Fibroblast of gingiva (primary cell): Measurements from ENCODE around the gene ARHGAP15.
A peak's percentile ranks its signal among the peaks of the same experiment; 100 is the strongest.
"Not testable (repeated sequence)": the region's sequence is repeated elsewhere in the genome, so short reads cannot be mapped to it uniquely, and the experiment has no call there.

Experiments
- DNase-seq: peaks from one replicate; pipeline ENCODE4 v3.0.0-alpha.2; 2011; ENCODE audit warnings: low read depth

Gene ARHGAP15

DNA sequence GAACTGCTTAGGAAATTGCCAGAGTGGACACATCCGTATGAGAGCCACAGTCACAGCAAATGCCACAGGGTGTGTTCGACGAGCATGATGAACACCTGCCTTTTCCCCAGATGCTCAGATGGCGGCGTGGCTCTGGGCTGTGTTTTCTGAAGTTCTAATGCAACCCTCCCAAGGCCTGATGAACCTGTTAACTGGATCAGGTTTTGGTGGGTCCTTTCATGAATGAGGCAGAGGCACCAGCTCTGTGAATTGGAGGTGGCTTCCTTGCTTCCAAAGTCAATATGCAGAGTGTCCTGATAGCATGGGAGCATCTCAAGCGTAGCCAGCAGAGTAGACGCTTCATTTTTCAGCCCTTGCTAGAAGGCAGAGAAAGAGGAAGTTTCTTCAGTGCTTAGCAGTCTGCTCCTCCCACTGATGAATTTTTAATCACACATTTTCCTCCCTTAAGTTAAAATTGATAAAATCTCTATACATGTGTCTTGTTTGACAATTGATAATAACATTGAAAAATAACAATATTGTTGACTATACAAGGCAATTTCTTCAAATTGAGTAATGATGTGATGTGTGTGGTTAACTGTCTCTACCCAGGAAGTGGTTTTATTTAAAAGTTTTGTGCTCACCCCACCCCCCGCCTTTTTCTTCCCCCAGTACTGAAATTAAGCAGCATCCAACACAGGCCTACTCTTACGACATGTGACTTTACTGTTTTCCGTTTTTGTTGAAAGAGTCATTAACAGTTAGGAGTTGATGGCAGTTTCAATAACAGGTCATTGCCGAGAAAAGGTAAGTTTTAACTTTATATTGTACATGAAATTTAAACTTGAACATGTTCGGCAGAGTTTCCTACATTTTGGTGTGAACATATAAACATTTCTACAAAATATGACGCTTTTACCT, at the start of gene ARHGAP15:
ARHGAP15 (plus strand) TSS at position 739 of the 900 bp plus-strand sequence.
- no peak for DNase-seq

DNA sequence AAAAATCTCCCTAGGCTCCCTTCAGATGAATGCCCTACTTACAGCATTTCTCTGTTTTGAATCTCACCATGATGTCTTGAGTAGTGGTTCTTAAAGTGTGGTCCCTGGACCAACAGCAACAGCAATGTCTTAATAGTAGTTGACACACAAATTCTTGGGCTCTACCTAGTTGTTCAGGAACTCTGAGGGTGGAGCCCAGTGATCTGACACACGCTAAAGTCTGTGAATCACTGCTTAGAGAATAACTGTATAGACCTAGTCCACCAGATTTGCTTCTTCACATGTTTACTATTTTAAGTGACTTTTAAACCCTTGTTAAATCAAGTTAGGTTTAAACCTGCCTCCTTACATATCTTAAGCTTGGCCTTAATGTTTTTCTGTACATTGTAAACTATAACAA, 47.6 kb upstream of the ARHGAP15 start:
- DNase-seq: no peak

DNA sequence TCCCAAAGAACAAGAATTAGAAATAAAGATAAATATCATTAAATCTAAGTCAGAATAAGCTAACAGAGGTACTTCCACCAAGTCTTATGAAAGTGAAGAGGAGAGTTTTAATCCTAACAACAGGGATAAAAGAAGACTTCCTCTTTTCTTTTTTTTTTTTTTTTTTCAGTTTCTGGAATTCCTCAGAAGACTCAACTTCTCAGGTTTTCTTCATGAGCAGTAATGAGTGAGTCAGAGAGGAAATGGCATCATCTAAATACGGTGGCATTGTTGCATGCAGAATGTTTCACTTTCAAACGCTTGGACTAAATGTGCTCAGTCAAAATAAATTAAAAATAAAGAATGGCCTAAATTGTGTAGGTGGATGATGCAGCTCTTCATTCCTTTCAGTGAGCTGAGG, 45.6 kb upstream of the ARHGAP15 start:
- DNase-seq: peak; percentile 83

DNA sequence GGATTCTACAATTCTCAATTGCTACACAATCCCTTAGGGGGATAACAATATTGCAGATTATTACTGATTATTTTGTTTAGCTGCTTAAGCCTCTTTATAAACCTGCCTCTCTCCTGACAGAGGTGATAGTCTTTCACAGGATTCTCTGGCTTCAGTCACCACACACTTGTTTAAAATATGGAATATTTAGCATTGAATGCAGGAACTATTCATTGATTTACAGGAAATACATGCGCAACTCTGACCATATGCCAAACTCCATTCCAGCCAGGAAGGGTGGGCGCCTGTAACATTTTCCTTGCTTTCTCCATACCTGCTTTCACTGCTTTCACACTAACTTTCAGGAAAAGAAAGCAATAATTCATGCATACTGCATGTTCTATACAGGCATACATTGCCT, 44.8 kb upstream of the ARHGAP15 start:
- no peak for DNase-seq

DNA sequence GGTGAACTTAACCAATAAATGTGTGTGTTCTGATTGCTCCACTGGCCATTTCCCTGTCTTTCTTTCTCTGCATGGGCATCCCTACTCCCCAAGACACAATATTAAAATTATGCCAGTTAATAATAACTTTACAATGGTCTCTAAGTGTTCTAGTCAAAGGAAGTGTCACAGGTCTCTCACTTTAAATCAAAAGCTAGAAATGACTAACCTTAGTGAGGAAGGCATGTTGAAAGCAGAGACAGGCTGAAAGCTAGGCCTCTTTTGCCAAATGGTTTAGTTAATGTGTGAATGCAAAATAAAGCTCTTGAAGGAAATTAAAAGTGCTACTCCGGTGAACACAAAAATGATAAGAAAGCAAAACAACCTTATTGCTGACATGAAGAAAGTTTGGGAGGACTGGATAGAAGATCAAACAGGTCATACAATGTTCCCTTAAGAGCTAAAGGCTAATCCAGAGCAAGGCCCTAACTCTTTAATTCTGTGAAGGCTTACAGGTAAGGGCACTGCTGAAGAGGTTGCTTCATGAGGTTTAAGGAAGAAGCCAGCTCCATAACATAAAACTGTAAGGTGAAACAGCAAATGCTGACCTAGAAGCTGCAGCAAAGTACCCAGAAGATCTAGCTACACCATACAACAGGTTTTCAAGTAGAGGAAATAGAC, 44.0 kb upstream of the ARHGAP15 start:
- DNase-seq: no peak

DNA sequence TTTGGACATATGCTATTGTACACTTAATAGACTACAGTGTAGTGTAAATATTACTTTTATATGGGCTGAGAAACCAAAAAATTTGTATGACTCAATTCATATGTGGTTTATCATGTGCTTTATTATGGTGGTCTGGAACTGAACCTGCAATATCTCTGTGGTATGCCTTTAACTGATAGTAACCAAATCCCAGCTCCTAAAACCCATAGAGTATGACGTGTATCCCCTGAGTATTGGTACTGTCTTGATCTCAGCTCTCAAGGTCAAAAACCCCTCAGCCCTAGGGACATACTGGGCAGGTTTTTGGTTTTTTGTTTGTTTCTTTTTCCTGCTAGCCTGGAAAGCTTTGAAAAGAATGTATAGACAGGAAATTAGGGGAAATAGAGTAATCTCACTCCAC, 42.2 kb upstream of the ARHGAP15 start:
- DNase-seq: no peak

DNA sequence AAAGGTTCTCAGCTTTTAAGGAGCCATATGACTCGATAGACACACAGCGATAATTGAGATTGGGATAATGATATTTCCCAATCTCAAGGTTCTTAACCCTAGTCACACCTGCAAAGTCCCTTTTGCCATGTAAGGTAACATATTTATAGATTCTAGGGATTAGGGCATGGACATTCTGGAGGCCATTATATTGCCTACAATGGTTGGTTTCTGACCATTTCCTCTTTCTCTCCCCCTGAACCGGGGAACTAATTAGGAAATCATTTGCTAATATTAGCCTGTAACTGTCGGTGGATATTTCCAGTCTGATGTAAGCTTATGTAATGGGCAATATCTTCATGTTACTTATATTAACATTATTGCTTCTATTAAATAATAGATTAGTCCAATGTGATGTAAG, 40.8 kb upstream of the ARHGAP15 start:
- DNase-seq: no peak

DNA sequence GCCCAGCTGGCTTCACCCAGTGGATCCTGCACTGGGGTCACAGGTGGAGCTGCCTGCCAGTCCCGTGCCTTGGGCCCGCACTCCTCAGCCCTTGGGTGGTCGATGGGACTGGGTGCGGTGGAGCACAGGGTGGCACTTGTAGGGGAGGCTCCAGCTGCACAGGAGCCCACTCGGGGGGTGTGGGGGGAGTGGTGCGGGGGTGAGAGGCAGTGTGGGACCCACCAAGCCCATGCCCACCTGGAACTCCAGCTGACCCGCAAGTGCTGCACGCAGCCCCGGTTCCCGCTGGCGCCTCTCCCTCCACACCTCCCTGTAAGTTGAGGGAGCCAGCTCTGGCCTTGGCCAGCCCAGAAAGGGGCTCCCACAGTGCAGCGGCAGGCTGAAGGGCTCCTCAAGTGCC, 39.7 kb upstream of the ARHGAP15 start:
- not testable (repeated sequence) for DNase-seq

DNA sequence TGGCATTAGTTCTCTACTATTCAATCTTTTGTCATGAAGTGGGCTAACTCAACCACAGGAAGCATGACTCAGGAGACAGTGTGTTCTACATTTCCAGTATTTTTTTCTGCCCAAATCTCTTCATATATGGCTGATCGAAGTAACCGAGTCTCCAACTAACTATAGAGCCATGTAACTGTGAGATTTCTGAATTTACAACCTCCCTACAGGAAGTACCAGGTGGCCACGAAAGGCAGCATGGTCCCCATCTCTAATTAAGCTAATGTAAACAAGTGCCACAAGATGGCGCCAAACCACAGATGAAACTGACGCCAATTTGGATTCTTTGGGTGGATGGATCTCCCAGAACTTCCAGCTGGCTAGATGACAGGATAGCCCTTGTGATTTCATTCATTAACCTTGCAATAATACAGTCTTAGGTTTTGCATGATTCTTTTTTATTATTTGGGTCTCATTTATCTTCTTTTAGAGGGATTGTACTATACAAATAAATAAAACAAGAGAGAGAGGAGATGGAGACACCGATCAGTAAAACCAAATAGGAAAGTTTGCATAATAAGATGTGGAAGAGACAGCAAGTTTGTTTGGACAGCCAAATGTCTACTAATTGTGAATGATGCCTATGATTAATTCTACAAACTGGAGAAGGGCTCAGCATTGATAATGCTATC, 18.3 kb upstream of the ARHGAP15 start:
- DNase-seq: peak; percentile 62

DNA sequence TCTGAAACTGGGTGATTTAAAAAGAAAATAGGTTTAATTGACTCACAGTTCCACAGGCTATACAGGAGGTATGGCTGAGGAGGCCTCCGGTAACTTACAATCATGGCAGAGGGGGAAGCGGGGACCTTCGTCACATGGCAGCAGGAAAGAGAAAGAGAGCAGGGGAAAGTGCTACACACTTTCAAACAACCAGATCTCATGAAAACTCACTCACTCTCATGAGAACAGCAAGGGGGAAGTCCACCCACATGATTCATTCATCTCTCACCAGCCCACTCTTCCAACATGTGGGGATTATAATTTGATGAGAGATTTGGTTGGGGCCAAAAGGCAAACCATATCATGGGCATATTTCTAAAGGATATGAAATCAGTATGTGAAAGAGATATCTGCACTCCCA, 12.0 kb upstream of the ARHGAP15 start:
- DNase-seq: no peak

DNA sequence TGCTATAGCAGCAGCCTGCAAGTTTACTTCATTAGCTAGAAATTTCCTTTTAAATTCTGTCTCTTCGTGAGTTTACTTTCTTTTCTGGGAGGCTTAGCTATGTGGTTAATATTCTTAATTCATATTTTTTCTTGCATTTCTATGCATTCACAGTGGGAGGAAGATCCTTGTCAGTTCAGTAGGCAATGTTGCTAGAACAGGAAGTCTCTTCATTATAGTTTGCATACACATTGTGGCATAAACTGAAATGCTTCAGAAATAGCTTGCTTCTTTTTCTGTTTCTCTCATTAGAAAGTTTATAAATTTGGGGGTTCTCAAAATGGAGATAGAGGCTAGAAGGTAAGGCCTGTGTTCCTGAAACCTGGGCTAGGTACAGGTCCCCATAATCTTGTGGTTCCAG, 8.1 kb upstream of the ARHGAP15 start:
- no peak for DNase-seq

DNA sequence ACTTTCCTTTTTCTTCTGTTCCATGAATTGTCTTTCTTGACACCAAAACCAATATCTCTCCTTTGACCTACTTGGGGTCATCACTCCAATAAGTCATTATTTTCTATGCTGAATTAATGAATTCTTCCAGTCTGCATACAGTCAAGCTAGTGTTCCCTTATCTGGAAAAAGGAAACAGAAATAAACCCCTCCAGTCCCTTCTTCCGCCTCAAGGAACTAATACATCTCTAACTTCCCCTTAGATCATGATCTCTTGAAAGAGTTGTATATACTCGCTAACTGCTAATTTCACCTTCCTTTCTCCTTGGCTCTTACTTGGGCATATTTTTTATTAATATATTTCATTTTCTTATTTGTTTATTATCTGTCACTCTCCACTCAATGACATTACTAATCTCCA, 7.3 kb upstream of the ARHGAP15 start:
- DNase-seq: no peak

DNA sequence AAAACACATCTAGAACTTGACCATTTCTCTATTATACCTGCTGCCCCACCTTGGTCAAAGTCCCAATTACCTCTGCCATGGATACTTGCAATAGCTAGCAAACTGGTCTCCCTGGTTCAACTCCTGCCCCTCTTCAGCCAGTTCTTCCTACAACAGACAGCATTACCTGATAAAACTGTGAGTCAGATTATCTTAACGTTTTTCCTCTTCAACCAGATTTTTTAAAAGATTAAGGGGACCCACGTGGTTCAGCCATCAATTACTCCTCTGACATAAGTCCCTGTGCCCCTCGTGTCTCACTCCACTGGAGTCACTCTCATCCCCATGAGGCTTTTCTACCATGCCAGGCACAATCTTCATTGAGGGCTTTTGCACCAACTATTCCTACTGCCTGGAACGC, 5.3 kb upstream of the ARHGAP15 start:
- no peak for DNase-seq

DNA sequence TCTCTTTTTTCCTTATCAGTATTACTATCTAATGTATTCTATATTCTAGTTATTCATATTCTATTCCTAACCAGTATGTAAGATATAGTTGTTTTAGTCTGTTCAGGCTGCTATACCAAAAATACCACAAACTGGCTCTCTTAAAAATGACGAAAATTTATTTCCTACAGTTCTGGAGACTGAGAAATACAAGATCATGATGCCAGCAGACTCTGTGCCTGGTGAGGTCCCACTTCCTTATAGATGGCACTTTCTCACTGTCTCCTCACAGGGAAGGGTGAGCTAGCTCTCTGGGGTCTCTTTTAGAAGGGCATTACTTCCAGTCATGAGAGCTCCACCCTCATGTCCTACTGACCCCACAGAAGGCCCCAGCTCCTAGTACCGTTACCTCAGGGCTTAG, 4.8 kb upstream of the ARHGAP15 start:
- DNase-seq: no peak

DNA sequence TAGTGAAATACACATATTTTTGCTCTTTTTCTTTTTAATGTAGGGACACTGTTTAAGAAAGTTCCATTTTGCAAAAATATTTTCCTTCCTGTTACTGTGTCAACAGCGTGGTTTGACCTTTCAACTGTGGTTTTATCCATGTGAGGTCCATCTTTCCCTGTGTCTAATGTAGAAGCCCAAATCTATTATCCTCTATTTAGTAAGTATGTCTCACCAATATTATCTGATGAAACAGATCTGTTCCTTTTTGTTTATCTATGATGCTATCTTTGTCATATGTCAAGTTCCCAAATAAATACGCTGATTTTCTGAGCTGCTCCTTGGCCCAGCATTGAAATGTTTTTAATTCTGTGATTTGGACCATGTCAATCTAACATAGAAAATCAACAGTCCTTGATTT, 3.5 kb upstream of the ARHGAP15 start:
- no peak for DNase-seq

DNA sequence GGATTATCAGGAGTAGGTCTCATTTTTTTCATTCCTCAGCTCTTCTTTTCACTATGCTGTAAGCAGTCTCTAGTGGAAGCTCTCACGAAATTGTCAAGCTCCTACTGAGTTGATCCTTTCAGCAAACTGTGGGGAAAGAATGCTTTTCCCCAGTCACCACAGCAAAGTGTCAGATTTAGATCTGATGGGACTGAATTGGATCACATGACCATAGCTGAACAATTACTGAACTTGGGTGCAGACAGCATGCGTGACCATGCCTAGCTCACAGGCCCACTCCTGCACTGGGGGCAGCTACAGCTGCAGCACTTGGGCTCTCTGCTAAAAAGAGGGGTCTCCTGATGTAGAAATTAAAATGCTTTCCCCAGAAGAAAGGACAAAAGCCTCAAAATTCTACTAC, 3.1 kb downstream of the ARHGAP15 start:
- DNase-seq: no peak

DNA sequence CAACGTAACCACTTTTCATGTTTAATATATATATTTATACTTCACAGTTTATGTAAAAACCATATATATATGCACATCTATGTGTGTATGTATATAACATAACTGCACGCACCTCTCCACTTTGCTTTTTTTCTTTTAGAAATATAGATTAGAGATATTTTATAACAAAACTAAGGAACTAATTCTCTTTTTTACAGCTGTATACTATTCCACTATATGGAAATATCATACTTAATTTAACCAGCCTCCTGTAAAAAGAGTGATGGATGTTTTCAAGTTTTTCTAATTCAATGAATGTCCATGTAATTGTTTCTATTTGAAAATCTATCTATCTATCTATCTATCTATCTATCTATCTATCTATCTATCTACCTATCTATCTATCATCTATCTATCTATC, 4.6 kb downstream of the ARHGAP15 start:
- DNase-seq: no peak

DNA sequence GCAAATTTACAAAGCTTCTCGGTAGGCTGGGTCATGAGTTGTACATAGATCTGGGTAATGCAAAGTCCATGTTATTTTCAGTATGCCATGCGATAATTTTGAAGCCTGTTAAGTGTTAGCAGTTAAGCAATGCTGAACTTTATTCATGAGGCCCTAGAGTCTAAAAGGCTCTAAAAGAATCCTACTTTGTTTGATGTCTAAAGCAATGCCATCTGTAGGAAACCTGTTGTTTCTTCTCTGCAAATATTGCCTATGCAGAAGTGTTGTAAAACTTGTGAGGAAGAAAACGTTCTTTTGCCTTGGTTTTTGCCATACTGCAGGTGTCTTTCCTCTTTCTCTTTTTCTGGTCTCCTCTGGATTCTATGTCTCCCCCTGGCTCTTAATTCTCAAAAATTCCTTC, 9.1 kb downstream of the ARHGAP15 start:
- DNase-seq: no peak

DNA sequence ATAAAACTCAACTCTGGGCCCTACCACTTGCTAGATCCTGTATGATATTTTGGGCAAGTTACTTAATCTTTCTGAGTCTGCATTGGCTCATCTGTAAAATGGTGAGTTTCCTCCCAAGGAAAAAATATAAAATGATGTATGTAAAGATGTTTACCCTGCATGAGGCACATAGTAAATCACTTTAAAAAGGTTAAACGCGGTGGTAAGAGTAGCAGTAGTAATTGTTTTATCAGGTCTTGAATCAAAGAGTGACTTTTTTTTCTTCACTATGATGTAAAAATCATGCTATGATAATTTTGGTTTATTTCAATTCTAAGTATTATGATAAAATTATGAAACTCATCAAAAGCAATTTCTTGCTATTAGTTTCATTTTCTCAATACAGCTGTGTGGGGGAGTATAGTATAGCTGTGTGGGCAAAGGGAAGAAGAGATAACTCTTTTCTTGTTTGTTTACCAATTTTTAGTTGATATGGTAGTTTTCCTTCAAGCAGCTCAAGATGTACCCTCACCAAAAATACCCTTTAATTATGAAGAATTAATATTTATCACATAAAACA, 10.7 kb downstream of the ARHGAP15 start:
- DNase-seq: no peak

DNA sequence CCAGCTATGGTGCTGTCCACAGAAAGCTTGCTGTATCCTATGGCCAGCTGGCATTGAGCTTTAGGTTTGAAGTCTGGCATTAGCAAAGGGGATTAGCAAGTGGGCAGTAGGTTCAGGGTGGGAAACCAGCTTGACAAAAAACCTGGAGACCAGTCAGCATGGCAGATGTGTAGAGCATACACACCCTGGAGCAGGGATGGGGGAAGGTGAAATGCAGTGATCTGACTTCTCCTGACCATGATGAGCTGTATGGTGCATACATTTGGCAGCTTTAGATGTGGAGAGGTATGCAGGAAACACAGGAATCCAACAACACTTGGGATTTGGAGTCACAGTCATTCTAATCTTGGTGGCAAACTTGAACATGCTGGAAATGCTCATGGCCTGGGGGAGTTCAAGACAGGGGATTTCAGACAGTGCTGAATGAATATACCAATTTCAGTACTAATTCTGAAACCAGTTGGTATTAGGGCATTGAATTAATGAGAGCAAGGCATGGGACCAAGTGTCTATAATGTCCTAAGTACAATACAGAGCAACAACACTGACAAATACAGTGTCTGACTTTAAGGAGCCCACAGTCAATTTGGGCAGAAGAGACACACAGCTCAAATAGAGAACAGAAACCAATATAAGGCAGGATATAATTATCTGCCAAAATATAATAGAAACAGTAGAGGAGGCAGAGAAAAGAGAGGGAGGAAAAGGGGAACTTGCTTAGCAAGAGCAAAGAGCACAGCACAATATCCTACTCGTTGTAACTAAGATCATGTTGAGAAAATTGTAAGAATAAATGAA, 11.8 kb downstream of the ARHGAP15 start:
- no peak for DNase-seq

DNA sequence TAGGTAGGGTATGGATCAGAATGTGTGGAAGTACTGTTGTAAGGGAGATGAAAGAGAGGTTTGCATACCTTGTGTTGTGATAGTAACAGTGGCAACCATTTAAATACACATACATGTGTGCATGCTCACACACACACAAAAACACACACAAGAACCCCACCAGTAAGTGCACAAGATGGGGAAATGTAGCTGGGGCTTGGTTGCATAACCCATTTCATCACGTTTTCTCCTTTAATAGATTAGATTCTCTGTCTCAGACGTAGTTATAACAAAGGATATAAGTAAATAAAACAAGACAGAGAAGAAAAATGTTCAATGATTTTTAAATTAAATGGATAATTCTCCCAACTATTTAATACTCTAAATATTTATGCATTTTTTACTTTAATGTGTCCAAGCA, 13.4 kb downstream of the ARHGAP15 start:
- no peak for DNase-seq
